ENCODE data around the gene ZBTB24. TPM values are rescaled to one million over a fixed set of nuclear protein-coding genes. Genes with fewer than 3 reads are reported as not detected.

The ZBTB24 gene
- total RNA-seq, 1 donor from 2014 or later: 2.6 TPM

DNA sequence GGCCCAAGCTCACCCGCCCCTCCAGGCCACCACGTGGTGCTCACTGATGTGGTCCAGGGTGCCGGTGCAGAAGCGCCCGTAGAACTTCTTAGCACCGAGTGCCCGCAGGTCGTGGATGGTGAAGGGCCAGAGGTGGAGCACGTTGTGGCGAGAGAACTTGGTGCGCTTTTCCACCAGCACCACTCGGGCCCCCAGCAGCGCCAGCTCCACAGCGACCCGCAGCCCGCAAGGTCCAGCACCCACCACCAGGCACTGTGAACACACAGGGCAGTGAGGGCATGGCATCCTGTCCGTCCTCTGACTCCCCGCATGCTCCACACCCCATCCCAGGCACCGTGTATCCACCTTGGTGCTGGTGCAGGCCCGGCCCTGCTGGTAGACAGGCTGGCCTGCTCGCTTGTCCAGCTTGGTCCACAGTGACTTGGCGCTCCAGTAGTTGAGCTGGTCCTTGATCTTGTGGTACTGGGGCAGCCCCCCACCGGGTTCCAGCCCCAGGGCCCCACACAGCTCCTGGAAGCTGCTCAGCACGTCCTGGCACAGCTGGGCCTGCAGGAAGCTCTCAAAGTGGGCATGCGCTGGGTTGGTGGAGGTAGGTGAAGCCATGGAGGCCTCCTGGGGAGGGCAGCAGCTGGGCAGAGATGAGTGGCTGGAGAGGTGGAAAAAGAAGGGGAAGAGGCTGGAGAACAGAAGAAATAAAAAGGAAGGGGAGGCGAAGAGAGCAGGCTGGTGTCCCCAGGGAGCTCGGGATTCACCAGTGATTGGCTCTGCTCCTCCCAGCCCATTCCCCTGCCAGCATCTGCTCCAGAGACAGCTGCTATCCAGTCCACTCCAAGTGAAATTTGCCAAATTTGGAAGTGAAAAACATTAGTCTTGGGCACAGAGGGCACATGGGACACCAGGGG, 29.2 kb downstream of the ZBTB24 start:
- H3K4me1 ChIP-seq: peaks cover 45% of the 10 kb centered on the region
- intact Hi-C loops (cut with micrococcal nuclease): no loop called here
- TF ChIP-seq, protein P1, sequence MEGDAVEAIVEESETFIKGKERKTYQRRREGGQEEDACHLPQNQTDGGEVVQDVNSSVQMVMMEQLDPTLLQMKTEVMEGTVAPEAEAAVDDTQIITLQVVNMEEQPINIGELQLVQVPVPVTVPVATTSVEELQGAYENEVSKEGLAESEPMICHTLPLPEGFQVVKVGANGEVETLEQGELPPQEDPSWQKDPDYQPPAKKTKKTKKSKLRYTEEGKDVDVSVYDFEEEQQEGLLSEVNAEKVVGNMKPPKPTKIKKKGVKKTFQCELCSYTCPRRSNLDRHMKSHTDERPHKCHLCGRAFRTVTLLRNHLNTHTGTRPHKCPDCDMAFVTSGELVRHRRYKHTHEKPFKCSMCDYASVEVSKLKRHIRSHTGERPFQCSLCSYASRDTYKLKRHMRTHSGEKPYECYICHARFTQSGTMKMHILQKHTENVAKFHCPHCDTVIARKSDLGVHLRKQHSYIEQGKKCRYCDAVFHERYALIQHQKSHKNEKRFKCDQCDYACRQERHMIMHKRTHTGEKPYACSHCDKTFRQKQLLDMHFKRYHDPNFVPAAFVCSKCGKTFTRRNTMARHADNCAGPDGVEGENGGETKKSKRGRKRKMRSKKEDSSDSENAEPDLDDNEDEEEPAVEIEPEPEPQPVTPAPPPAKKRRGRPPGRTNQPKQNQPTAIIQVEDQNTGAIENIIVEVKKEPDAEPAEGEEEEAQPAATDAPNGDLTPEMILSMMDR (IDR thresholded peaks at IDR 0.05; ENCODE audit: borderline replicate concordance): no peak
- H3K9me3 ChIP-seq (replicated peaks): no peaks in the 10 kb centered on the region
- H3K27ac ChIP-seq (replicated peaks): peak overlapping the region; percentile 78
- peak overlapping the region; percentile 84 for H3K4me3 ChIP-seq
- no peaks in the 10 kb centered on the region for H3K27me3 ChIP-seq (ENCODE audit: low read depth)
- H3K36me3 ChIP-seq: no peaks in the 10 kb centered on the region
- peak; percentile 46 for DNase-seq

DNA sequence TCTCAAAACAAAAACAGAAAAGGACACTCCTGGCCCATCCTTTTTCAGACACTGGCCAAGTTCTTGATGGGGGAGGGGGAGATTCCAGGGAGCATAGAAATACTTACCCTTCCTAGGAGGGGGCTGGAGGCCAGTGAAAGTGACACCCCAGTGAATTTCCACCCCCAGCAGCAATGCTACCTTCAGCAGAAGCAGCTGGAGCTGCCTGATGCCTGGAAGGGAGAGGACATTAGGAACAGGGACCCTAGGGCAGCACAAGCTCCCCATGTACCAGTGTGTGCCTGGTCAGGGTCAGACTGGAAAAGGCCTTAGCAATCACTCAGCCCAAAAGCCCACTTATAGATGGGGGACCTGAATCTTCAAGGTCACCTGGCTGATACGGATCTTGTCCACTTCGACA, 29.9 kb downstream of the ZBTB24 start:
- TF ChIP-seq, protein P1 (IDR thresholded peaks at IDR 0.05; ENCODE audit: borderline replicate concordance): no peak
- no peak overlapping the region for H3K27ac ChIP-seq (replicated peaks)
- intact Hi-C loops (cut with micrococcal nuclease): no loop called here

DNA sequence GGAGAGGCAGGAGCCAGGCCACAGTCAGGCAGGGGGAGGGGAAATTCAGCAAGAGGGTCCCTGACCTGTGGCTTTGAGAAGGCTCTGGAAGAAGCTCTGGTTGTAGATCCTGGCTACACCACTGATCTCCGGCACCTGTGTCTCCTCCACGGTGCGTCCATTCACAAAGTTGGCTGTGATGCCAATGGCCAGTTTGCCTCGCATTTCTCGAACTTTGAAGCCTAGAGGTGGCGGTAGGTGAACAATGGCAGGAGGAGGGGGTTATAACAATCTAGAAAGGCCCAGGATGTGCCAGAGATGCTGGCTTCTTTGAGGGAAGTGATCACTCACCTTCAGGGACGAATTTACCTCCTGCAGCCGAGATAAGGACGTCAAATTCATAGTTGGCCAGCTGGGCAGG, 30.8 kb downstream of the ZBTB24 start:
- no peaks in the 10 kb centered on the region for H3K9me3 ChIP-seq (replicated peaks)
- DNase-seq: no peak
- intact Hi-C loops (cut with micrococcal nuclease): no loop called here
- H3K4me1 ChIP-seq: peaks cover 37% of the 10 kb centered on the region
- H3K36me3 ChIP-seq: no peaks in the 10 kb centered on the region
- no peak overlapping the region for H3K27ac ChIP-seq (replicated peaks)
- no peak overlapping the region for H3K4me3 ChIP-seq
- TF ChIP-seq, protein P1 (IDR thresholded peaks at IDR 0.05; ENCODE audit: borderline replicate concordance): no peak
- H3K27me3 ChIP-seq (ENCODE audit: low read depth): no peaks in the 10 kb centered on the region

More for the DNA sequence above, 29.9 kb downstream of the ZBTB24 start:
- Histone ChIP-seq H3K9me3 (replicated peaks) (no peaks in the 10 kb centered on the region), H3K27me3 (ENCODE audit: low read depth) (no peaks in the 10 kb centered on the region), H3K4me3 (no peak overlapping the region), H3K36me3 (no peaks in the 10 kb centered on the region), H3K4me1 (peaks cover 45% of the 10 kb centered on the region)
- no peak for DNase-seq

DNA sequence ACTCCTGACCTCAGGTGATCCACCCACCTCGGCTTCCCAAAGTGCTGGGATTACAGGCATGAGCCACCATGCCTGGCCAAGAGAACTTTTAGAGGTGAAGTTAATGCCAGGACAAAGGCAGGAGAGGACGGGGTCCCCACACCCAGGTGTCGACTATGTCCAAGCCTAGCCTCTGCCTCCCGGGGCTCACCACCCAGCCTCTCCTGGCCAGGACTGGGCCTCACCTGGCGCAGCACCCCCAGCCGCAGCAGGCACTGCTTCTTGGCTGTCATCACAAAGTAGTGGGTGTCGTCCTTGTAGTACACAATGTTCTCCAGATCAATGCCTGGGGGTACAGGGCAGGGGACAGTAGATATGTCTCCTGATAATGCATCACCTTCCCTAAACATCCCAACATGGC, 31.6 kb downstream of the ZBTB24 start:
- DNase-seq: no peak
- Histone ChIP-seq H3K9me3 (replicated peaks) (no peaks in the 10 kb centered on the region), H3K4me1 (peaks cover 29% of the 10 kb centered on the region), H3K27ac (replicated peaks) (no peak overlapping the region), H3K36me3 (peaks cover 2% of the 10 kb centered on the region), H3K27me3 (ENCODE audit: low read depth) (no peaks in the 10 kb centered on the region), H3K4me3 (no peak overlapping the region)
- TF ChIP-seq, protein P1 (IDR thresholded peaks at IDR 0.05; ENCODE audit: borderline replicate concordance): no peak
- intact Hi-C loops (cut with micrococcal nuclease): no loop called here

DNA sequence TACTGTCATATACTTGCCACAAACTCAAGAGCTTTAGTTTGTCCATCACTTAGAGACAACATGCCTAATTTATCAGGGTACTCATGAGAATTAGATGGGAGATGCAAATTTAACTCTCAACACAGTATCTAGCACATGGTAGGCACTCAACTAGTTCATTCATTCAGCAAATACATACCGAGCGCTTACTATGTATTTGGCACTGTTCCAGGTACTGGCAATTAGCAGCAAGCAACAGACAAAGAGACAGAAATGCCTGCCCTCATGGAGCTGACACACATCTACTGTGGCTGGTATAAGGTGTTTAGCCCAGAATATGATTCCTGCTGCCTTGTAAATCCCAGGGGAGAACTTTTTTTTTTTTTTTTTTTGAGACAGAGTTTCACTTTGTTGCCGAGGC, 32.2 kb downstream of the ZBTB24 start:
- TF ChIP-seq, protein P1 (IDR thresholded peaks at IDR 0.05; ENCODE audit: borderline replicate concordance): no peak
- Histone ChIP-seq H3K4me1 (peaks cover 24% of the 10 kb centered on the region), H3K9me3 (replicated peaks) (no peaks in the 10 kb centered on the region), H3K27ac (replicated peaks) (no peak overlapping the region), H3K36me3 (peaks cover 6% of the 10 kb centered on the region), H3K4me3 (no peak overlapping the region), H3K27me3 (ENCODE audit: low read depth) (no peaks in the 10 kb centered on the region)
- DNase-seq: no peak
- intact Hi-C loops (cut with micrococcal nuclease): no loop called here

Measured in left ventricle myocardium inferior (tissue), 1 donor.